DMS 273 (cell line): ENCODE data around the gene PMS2.
"Not testable (repeated sequence)": the region's sequence is repeated elsewhere in the genome, so short reads cannot be mapped to it uniquely, and the experiment has no call there.

ENCODE experiments used
- DNase-seq: peaks from one replicate; lab custom pipeline; 2025; ENCODE audit not compliant: unreplicated experiment; lab: John Stamatoyannopoulos, UW

PMS2 gene, protein sequence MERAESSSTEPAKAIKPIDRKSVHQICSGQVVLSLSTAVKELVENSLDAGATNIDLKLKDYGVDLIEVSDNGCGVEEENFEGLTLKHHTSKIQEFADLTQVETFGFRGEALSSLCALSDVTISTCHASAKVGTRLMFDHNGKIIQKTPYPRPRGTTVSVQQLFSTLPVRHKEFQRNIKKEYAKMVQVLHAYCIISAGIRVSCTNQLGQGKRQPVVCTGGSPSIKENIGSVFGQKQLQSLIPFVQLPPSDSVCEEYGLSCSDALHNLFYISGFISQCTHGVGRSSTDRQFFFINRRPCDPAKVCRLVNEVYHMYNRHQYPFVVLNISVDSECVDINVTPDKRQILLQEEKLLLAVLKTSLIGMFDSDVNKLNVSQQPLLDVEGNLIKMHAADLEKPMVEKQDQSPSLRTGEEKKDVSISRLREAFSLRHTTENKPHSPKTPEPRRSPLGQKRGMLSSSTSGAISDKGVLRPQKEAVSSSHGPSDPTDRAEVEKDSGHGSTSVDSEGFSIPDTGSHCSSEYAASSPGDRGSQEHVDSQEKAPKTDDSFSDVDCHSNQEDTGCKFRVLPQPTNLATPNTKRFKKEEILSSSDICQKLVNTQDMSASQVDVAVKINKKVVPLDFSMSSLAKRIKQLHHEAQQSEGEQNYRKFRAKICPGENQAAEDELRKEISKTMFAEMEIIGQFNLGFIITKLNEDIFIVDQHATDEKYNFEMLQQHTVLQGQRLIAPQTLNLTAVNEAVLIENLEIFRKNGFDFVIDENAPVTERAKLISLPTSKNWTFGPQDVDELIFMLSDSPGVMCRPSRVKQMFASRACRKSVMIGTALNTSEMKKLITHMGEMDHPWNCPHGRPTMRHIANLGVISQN

GRCh38 chr7:6008668-6009611 lies at the start of gene PMS2, which contains the start of gene AIMP2:
PMS2 (minus strand) TSS chr7:6009049; CDS start chr7:6009019, 30 bp downstream.
AIMP2 (plus strand) TSS chr7:6009272; CDS start chr7:6009364, 92 bp downstream.
- peak; percentile 100 for DNase-seq

DNA sequence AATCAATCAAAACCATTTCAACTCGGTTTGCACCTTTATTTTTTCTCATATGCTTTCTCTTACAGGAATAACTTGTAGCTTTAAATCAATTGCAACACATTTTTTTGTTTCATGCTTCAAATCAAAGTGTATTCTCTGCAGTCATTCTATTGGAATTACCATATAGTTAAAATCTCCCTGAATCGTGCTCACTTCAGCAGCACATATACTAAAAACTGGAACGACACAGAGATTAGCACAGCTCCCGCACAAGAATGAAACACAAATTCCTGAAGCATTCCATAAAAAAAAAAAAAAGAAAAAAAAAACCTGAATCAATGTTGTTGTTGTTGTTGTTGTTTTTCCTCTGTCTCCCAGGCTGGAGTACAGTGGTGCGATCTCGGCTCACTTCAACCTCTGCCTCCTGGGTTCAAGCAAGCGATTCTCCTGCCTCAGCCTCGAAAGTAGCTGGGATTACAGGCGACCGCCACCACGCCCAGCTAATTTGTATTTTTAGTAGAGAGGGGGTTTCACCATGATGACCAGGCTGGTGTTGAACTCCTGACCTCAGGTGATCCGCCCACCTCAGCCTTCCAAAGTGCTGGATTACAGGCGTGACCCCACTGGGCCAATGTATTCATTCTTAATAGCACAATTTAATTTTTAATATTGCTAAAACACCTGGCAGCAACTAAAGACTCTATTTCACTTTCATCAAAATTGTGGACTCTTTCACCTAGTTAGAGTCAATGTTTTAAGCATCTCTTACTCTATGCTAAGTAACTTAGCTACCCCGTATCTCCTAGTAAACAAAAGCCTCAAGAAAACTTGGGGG lies 48.7 kb upstream of the PMS2 start:
- no peak for DNase-seq

- DNase-seq, result no peak
Measured at GRCh38 chr7:6056616-6057015, 47.8 kb upstream of the PMS2 start.

DNA sequence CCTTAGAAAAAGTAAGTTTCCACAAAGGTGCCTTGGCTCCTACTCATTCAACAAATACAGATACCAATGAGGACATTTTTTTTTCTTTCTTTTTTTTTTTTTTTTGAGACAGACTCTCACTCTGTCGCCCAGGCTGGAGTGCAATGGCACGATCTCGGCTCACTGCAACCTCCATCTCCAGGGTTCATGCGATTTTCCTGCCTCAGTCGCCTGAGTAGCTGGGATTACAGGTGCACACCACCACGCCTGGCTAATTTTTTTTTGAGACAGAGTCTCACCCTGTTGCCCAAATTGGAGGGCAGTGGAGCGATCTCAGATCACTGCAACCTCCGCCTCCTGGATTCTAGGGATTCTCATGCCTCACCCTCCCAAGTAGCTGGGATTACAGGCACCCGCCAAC lies 42.3 kb upstream of the PMS2 start:
- not testable (repeated sequence) for DNase-seq

DNA sequence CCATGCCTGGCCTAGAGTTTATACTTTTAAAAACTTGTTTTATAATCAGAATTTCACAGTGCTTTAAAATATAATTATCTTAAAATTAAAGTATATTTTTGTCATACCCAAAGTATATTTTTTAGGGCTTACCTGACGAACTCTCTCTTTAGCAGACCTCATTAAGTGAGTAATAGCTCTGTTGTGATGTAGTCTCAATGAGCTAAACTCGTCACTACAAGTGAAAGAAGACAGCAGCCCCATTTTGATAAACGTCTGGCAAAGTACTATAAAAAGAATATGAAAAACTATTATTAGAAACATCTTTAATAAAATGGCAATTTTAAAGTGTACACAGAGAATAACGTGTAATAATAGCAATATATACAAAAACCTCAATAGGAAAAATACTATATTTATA lies 40.9 kb upstream of the PMS2 start:
- no peak for DNase-seq

DNA sequence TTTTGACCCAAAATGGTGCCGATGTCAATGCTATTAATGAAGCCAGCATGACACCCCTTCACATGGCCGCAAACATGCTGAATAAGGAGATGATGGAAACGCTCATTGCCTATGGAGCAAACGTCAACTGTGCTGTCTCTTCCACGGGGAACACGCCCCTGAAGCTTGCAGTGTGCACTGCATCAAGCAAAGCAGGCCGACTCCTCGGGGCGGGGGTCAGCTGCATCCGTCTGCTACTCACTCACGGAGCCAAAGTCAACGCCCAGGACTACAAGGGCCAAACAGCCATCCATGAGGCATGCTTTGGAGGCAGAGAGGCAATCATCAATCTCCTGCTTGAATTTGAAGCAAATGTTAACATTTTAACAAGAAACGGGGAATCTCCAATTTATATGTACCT lies 26.8 kb upstream of the PMS2 start:
- no peak for DNase-seq

DNA sequence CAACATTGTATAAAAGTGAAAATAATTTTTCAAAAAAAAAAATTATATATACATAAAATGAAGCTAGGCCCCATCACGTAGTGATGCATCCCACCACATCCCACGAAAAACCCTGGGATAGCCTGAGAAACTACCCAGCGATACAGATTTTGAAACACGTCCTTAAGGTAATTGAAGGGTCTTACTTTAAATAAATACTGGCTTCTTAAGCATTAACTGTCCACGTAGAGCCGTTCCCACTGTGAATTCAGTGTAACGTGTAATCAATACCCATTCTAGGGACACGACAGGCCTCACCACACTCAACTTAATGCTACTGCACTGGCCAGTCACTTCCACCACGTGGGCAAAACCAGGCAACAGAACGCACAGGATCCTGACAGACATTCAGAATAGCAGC lies 26.3 kb upstream of the PMS2 start:
- no peak for DNase-seq

DNA sequence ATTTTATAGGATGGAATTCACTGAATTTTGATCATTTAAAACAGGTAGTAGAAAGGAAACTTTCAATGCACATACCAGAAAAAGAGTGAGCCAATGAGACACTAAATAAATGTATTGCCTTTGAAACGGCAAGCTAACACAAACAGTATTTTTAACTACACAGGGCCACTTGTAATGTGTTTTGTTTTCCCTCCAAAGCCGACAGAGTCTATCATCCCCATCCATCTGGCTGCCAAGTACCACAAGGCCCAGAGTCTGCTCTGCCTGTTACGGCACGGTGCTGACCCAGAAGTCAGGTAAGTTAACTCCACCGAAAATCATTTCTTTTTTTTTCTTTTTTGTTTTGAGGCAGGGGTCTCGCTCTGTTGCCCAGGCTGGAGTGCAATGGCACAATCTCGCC lies 23.8 kb upstream of the PMS2 start:
- DNase-seq, result no peak

- DNase-seq, result no peak
Measured at GRCh38 chr7:6032167-6032566, 23.3 kb upstream of the PMS2 start.

DNA sequence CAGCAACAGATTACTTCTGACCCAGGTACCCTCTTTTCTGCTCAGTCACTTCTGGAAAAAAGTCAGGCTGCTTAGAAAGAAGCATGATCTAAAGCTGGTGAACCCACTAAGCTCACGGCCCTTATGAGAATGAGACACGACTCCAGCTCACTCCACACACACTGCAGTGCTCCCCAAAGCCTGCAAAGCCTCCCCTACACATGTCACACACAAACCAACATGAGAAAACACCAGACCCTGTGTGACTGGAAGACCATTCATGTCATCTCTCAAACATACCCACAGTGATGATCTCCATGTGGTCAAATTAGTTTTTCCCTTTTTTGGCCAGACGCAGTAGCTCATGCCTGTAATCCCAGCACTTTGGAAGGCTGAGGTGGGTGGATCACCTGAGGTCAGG lies 22.7 kb upstream of the PMS2 start:
- DNase-seq, result no peak

- DNase-seq, result no peak
Measured at GRCh38 chr7:6030988-6031387, 22.1 kb upstream of the PMS2 start, which contains the start of gene ANKRD61. ANKRD61 (plus strand) TSS chr7:6031376; CDS start chr7:6031376, 0 bp downstream.

DNA sequence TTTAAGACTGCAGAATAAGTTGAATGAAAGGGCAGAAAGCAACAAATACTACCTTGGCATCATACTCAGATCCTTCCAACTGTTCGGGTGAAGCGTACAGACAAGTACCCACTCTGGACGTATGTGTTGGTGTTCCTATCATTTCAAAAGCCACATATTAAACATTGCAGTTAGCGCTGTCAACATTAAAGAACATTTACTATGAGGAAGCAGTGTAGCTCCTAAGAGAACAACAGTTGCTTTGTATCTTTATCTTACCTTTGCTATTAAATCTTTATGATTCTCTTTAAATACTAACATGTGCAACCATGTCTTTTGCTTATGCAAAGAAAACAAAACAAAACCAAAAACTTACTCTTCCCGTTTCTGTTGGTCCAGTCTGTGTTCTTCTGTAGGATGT lies 19.7 kb upstream of the PMS2 start:
- DNase-seq, result no peak

DNA sequence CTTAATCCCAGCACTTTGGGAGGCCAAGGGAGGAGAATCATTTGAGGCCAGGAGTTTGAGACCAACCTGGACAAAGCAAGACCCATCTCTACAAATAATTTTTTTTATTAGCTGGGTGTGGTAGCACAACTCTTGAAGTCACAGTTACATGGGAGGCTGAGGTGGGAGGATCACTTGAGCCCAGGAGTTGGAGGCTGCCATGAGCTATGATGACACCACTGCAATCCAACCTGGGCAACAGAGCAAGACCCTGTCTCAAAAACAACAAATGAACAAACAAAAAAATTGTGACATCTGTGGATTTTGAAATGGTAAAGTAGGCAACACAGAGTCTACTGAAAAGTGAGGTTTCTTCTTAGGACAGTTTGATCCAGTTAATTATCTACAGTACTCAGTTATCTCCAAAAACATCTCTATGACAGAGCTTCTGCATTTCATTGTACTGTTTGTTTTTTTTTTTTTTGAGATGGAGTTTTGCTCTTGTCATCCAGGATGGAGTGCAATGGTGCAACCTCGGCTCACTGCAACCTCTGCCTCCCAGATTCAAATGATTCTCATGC lies 19.0 kb upstream of the PMS2 start:
- no peak for DNase-seq

DNA sequence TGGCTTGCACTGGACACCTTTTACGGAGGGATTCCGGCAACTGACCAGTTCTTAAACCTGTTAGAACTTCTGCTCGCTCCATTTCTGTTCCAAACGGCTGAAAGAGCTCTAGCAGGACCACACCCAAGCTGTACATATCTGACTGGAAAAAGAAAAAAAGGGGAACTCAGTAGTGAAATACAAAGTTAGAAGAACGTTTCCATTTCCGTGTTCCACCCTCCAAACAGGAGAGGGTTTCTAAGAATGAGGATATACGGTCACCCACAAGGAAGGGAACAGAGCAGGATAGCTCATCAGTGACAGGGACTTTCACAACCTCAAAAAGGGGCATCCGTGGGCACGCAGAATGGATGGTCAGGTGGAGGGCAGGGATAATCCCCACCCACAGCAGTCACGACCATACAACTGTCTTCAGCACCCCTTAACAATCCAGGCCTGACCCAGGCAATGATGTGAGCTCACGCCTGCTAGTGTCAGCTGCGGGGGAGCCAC lies 18.0 kb upstream of the PMS2 start:
- no peak for DNase-seq

- DNase-seq, result peak; percentile 89
Measured at GRCh38 chr7:6026011-6026819, 17.4 kb upstream of the PMS2 start.

- no peak for DNase-seq
Measured at GRCh38 chr7:6023974-6024435, 15.2 kb upstream of the PMS2 start.

DNA sequence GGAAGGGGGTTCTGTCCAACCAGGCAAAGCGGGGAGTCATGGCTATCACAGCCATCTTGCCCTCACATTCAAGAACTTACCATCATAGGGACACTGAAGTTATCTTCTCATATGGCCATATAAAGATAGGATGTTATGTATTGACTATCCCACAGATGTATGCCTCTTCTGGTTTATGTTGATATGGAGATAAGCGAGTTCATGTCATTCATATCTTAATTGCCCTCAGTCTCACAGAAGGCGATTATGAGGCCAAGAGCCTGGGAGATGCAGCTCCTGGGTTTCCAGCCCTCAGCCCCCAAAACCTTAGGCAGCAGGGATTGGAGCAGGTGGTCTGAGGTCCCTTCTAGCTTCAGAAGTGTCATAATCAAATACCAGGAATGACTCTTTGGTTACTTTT lies 13.9 kb upstream of the PMS2 start:
- no peak for DNase-seq
